NCI-H526 (cell line): ENCODE measurements around the gene TRIML1.

Experiments used
- DNase-seq, 2 experiments: peaks; one replicate each; lab custom pipeline; 2025; lab: John Stamatoyannopoulos, UW

Gene TRIML1

GRCh38 chr4:188139141-188139540 lies at the start of gene TRIML1:
Gene TRIML1, plus strand, starts transcription at chr4:188139441. Its CDS starts 118 bp downstream, at chr4:188139559.
- DNase-seq: no peak

DNA sequence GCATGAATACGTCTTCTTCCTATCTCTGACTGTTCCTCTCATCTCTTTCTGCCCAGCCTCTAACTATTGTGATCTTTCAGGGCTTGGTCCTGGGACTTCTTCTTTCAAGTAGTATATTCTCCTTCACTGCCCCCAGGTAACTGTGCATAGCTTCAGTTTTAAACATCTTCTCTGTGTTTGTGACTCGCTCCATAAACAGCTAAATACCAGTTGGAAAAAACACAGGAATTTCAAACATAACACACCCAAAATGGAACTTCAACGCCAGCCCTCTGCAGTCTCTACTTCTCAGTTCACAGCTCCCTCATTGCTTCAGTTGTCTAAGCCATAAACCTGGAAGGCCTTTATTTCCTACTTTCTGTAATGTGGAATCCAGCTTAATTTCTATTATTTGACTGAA lies 46.4 kb upstream of the TRIML1 start:
- no peak for DNase-seq

DNA sequence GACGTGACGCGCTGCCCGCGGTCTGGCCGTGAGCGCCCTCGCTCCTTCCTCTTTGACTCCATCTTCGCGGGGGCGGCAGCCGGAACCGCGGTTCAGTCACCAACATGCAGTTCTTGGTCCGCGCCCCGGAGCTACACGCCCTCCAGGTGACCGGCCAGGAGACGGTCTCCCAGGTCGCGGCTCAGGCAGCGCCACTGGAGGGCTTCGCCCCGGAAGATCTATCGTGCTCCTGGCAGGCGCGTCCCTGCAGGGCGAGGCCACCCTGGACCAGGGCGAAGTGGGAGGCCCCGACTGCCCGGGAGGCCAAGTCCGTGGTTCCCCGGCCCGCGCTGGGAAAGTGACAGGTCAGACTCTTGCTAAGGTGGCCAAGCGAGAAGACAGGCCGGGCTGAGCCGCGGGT lies 32.8 kb upstream of the TRIML1 start:
- no peak for DNase-seq

DNA sequence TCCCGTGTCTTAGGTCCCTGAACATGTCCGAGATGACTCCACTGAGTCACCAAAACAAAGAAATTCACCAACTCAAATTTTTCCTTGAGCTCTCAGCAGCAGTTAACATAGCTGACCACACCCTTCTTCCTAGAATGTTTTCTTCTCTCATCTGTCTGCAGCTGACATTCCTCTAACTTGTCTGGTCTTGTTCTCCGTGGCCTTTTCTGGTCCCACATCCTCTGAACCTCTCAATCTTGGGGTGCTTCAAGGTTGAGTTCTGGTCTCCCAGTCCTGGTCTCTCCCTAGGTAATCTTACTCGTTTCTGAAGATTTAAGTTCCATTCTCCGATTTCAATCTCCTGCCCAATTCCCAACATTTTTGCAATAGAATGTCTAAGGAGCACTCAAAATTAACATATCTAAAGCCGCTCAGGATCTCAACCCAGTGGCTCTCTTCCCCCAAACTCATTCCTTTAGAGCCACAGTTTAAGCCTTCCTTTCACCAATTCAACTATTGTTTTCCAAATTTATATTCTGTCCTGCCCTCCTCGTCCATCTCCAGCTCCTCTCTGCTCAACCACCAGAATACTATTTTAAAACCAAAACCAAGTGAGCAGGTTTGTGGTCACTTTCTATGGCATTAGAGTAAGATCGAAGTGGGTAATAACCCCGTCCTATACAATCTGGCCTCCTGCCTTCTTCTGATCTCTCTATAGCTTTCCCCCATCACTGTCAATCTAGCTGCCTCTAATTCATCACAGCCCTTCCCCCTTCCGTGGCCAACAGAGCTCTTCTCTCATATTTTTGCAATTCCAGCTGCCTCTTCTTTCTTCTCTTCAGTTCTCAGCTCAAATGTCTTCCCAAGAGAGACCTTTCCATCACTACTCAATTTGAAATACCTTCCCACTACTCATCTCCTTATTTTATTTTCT lies 31.1 kb upstream of the TRIML1 start:
- DNase-seq: no peak

DNA sequence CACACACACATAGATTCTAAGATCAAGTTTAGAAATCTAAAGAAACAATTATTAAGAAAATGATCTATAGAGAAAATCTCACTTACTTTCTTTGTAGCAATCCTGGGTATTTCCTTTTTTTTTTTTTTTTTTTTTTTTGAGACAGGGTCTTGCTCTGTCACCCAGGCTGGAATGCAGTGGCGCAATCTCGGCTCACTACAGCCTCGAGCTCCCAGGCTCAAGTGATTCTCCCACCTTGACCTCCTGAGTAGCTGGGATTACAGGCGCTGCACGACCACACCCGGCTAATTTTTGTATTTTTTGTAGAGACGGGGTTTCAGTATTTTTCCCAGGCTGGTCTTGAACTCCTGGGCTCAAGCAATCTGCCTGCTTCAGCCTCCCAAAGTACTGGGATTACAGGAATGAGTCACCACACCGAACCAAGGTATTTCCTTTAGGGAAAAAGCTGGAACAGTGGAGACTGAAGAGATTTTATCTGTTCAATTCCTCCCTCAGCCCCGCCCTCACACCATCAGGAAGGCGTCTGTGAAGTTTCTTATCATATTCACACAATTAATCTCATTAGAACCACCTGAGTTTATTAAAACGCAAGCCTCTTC lies 30.0 kb upstream of the TRIML1 start, which contains the start of gene TRIML2:
TSS of gene TRIML2 (minus strand) at position 447 of the 599 bp plus-strand sequence. CDS start 4,235 bp downstream, outside the sequence.
- no peak for DNase-seq

GRCh38 chr4:188110036-188110435 lies 29.2 kb upstream of the TRIML1 start:
- DNase-seq: no peak

- no peak for DNase-seq
These were observed 28.3 kb upstream of the TRIML1 start for GRCh38 chr4:188110741-188111471.

- DNase-seq: no peak
These were observed 27.3 kb upstream of the TRIML1 start for GRCh38 chr4:188111955-188112354.

GRCh38 chr4:188113156-188113555 lies 26.1 kb upstream of the TRIML1 start:
- no peak for DNase-seq

DNA sequence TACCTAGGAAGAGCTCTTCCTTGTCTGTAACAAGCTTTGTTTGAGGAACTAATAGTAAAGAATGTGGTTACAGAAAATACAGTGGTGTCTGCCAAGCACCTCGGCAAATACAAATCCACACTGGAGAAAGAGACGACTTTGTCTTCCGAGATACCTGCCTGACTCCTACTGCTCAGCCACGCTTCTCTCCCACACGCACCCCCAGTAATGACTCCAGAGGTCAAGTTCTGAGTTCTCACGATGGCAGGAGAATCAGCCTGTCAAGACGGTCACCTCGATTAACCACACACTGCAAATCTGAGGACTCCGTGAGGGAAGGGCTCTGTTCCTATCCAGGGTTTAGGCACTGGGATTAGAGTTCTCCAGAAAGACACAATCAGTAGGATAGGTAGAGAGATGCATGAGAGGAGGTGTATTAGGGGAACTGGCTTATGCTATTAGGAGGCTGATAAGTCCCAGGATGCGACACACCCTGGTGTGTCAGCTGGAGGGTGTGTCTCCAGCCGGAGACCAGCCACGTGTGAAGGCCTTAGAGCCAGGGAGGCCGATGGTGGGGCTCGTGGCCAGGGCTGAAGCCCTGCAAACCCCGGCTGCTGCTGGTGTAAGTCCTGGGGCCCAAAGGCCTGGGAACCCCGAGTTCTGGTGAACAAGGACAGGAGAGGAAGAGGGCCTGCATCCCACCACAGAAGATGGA lies 21.5 kb upstream of the TRIML1 start:
- no peak for DNase-seq

DNA sequence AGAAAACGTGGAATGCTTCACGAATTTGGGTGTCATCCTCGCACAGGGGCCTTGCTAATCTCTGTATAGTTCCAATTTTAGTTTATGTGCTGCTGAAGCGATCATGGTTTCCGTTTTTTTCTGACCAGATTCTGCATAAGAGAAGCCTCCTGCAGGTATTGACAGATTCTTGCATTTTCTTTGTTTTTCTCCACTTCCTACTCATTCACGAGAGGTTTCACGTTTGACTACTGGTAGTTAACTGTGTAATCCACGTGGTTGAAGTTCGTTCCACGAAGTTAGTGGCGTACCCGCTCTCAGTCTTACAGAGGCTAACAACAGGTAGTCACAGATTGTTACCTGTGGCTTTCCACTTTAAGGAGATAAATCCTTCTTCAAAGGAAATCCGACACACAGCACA lies 17.7 kb upstream of the TRIML1 start:
- DNase-seq: no peak

GRCh38 chr4:188127214-188127874 lies 11.9 kb upstream of the TRIML1 start:
- no peak for DNase-seq

GRCh38 chr4:188130355-188130754 lies 8.9 kb upstream of the TRIML1 start:
- peak in 1 of 2 experiments; percentile 13 for DNase-seq

- no peak for DNase-seq
These were observed 7.0 kb upstream of the TRIML1 start for GRCh38 chr4:188132232-188132631.

GRCh38 chr4:188138227-188138626 lies 1.0 kb upstream of the TRIML1 start:
- DNase-seq: no peak

DNA sequence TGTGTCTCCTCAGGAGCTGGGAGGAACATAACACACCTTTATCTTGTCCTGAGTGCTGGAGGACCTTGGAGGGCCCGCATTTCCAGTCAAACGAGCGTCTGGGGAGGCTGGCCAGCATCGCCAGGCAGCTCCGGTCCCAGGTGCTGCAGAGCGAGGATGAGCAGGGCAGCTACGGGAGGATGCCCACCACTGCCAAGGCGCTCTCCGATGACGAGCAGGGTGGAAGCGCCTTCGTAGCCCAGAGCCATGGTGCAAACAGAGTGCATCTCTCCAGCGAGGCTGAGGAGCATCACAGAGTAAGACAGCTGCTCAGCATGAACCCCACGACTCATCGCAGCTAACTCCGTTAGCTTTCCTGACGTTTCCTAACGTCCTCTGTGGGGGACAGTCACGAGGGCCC lies 430 bp downstream of the TRIML1 start:
- no peak for DNase-seq

- DNase-seq: no peak
These were observed 4.5 kb downstream of the TRIML1 start for GRCh38 chr4:188143731-188144130.

- DNase-seq: no peak
These were observed 6.4 kb downstream of the TRIML1 start for GRCh38 chr4:188145601-188146000.

GRCh38 chr4:188146618-188147017 lies 7.4 kb downstream of the TRIML1 start:
- no peak for DNase-seq

GRCh38 chr4:188147176-188147575 lies 7.9 kb downstream of the TRIML1 start:
- no peak for DNase-seq

DNA sequence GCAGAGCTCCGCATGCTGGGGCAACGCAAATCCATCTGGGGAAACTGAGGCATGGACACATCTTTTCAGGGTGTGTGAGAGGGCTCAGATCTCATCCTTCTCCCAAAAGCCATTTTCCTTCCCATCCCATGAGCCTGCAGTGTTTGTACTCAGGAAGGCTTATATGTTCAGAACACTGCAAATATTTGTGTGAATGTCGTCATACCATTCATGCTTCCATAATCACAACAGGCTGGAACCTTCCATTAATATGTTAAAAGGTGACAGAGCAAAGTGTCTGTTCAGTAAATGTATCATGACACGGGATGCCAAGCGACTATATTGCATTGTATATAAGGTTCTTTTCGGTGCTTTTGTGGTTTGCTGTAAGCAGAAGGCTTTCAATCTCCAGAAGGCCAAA lies 8.5 kb downstream of the TRIML1 start:
- no peak for DNase-seq
